ENCODE results near the gene SIRT3.

GRCh38 chr11:217704-218103, 18.4 kb downstream of the SIRT3 start:
- TF ChIP-seq CTCF (IDR thresholded peaks at IDR 0.05; ENCODE audit: insufficient read depth, low read length, poor library complexity, severe bottlenecking) (no peak), EZH2phosphoT487 (conservative IDR thresholded peaks at IDR 0.05; ENCODE audit: low read length) (no peak)

All from SU-DHL-6 (cell line).